Daoy (cell line): ENCODE measurements around the gene EML6. TPM values are rescaled to one million over a fixed set of nuclear protein-coding genes. Genes with fewer than 3 reads are reported as not detected.

ENCODE experiments used
- DNase-seq: peaks from one replicate; pipeline ENCODE4 v3.0.0-alpha.2; 2015; ENCODE audit warnings: low read depth
- total RNA-seq: library from RNA; depleted of rRNA; stranded (reverse); fragments of >200 nt; shearing (Covaris generic); gene quantifications from 2 replicates; pipeline ENCODE4 v1.2.3, GENCODE V29; 2014

Gene EML6
- total RNA-seq, 1 experiment from 2014 or later: 1.0 TPM

DNA sequence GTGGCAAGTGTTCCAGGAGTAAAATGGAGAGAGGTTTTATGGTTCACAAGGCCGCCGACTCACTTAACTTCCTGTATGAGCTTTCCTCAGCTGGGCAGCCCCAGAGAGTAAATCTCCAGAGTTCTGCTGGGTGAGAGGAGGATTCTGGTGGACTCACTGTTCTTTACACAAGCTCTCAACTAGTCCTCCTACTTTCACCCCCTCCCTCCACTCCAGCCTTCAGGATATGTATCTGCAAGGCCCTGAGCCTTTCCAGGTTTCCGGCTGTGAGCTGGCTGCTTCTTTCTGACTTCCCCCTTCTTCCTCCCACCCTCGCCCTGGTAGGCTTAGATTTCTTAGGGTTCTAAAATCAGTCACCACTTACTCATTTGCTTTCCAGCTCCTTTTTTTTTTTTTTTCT, 34.0 kb downstream of the EML6 start:
- DNase-seq: peak; percentile 75

- no peak for DNase-seq
Measured at GRCh38 chr2:54758951-54759350, 35.5 kb downstream of the EML6 start.

- DNase-seq: no peak
Measured at GRCh38 chr2:54760310-54760709, 36.8 kb downstream of the EML6 start.

- DNase-seq: peak; percentile 51
Measured at GRCh38 chr2:54763636-54764291, 40.3 kb downstream of the EML6 start.

- peak; percentile 30 for DNase-seq
Measured at GRCh38 chr2:54767921-54768320, 44.5 kb downstream of the EML6 start.

DNA sequence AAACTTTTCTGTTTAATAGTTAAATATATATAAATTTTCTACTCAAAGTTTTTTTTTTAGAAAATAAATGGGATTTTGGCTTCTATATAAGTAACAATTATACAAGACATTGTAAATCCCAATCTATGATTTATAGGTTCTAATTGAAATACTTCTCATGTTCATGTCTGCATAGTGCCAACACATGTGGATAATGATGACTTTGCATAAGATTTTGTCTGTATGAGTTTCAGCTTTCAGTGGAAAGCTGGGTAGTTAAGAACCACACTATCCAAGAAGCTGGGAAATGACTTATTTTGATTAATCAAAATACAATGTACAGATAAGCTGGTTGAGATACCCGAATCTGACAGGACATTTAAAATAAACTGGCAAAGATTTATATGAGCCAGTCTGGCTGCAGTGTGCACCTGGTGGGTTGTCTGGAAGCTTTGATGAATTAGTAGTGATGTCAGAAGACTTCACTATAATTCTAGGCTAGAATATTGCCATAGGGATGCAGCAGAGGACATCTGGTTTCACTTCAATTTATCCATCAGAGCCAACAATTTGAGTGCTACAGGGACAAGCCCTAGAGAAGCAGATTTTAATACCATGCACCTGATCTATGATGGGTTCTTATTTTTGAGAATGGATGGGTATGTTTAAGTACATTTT, 45.4 kb downstream of the EML6 start:
- DNase-seq: no peak

DNA sequence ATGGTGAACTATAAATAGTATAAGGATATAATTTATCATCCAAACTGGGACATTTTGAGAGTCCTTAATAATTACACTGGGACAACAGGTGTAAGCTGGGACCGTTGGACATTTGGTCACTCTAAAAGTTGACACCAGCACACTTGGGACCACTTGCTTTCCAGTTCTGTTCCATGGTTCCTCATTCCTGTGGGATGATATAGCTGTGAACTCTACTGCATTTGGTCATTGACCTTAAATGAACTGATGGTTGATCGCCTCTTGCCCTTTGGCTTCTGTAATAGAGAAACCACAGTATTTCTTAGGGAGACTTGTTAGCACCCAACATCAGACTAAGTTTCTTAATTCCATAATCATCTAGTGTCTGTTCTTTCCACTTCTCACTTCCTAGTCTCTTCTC, 46.7 kb downstream of the EML6 start:
- no peak for DNase-seq

DNA sequence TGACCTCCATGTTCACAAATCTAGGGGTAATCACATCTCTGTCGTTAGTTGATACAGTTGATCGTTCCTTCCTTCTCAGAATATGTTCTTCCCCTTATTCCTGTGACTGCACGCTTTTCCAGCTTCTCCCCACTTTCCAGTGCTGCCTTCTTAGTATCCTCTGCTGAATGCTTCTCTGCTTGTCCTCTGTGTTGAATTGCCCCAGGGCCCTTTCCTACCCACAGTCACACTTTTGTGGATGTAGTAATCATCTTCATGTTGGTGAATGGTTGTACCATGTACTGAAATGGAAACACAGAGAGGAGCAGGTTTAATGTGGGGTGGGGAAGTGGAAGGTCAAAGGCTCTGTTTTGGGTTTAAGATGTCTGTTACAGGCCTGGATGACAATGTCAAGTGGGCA, 47.2 kb downstream of the EML6 start:
- no peak for DNase-seq

DNA sequence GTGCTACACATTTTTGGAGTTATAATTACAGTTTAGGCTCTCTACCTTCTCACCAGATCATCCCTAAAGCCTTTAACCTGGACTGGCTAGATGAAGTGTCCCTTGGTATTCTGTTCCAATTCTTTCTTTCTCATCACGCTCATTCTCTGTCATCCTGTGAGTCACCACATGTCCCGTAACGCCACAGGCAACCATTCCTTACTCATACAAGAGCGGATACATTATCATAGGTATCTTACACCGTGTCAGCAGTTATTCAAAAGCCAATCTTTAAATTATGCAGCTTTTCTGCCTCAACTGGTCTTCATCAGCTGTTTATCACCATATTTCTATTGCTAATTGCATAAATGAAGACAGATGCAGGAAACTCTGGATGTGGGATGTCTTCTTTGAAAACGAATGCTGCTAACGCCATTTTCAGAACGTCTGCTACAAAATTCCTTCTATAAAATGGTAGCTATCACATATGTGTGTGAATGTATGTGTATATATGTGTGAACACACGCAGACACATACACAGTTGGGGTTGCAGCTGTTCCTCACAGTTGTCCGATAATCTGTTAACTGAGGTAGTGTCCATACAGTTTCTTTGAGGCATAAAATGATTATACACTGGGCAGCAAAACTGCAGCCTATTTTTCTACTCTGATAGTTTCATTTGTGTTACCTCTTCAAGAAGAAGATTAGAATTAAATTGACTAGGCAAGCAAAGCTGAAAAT, 47.9 kb downstream of the EML6 start:
- DNase-seq: peak; percentile 71

- peak; percentile 51 for DNase-seq
Measured at GRCh38 chr2:54772110-54772509, 48.6 kb downstream of the EML6 start.

GRCh38 chr2:54772531-54772930, 49.1 kb downstream of the EML6 start:
- DNase-seq: peak; percentile 64

- DNase-seq: no peak
Measured at GRCh38 chr2:54773233-54773632, 49.8 kb downstream of the EML6 start.

DNA sequence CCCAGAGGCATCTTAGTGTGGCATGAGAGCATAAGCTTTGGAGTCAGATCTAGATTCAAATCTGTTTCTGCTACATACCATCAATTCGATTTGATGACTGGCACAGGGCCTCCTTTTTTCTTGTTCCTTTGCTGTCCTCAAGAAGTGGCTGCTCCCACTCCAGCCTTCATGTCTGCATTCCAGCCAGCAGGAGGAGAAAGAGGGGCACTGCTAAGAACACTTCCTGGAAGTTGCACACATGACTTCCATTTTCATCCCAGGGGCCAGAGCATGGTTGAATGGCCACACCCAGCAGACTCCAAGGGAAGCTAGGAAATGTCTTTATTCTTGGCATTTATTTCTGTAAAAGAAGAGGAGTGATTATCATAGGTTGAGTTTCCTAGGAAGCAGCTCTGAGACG, 50.4 kb downstream of the EML6 start:
- DNase-seq: no peak

GRCh38 chr2:54775710-54776109, 52.2 kb downstream of the EML6 start:
- DNase-seq: no peak

GRCh38 chr2:54776494-54776893, 53.0 kb downstream of the EML6 start:
- DNase-seq: no peak

DNA sequence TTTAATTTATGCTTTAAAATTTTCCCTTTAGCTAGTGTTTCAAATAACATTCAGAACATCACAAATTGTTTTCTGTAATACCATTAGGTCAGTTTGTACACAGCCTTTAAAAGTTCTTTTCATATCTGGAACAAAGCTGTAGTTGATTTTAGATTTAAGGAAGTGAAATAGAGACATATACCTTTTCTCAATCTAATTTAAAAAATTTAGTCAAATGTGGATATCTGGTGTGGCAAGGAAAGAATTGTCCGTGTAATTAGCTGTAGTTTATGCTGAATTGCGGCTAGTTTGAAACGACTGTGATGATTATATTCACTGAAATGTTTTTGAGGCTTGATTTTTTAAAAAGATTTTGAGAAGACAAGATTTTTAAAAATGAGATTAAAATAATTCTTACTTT, 59.9 kb downstream of the EML6 start:
- DNase-seq: no peak

- no peak for DNase-seq
Measured at GRCh38 chr2:54787270-54787669, 63.8 kb downstream of the EML6 start.

DNA sequence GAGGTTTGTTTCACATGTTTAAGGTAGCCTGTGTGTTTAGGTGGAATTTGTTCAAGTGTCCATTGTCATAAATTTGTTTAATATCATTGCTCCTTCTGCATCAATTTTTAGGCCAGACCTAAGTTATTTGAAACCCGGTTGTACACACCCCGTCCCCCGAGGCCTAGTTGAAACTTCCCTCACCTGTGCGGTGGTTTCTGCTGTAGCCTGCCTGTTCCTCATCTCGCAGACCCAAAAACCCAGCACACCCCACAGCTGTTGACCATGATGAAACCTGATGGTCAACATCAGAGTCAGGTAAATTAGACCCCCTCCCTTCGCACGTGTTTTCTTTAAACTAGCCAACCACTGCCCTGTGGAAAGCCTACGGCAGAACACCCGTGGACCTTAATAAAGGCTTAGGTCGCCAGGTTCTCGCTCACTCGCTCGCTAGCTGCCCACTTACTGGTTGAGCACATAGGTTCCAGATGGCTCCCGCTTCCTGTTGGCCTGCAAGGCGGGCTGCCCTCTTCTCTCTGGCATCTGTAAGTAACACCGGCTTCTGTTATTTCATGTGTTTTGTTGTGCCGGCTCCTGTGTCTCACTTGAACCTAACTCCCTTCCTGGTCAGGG, 64.4 kb downstream of the EML6 start:
- DNase-seq: no peak

GRCh38 chr2:54789878-54790277, 66.4 kb downstream of the EML6 start:
- DNase-seq: no peak

DNA sequence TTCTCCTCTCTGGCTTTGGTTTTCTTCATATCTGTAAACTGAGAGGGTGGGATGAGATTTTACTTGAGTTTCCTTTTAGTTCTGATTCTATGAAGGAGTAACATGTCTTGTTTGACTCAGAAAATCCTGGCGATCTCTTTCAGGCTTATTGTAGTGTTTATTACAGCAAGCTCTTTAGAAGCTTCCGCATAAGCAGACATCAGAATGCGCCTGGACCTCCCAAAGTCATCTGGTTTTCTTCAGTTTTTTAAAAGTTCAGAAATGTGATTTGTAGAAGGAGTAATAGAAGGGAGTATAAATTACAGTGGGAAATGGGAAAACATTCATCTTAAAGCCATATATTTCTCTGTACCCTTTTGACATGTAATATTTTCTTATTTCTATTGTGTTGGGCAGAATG, 68.4 kb downstream of the EML6 start:
- no peak for DNase-seq

GRCh38 chr2:54797307-54797706, 73.8 kb downstream of the EML6 start:
- DNase-seq: no peak

DNA sequence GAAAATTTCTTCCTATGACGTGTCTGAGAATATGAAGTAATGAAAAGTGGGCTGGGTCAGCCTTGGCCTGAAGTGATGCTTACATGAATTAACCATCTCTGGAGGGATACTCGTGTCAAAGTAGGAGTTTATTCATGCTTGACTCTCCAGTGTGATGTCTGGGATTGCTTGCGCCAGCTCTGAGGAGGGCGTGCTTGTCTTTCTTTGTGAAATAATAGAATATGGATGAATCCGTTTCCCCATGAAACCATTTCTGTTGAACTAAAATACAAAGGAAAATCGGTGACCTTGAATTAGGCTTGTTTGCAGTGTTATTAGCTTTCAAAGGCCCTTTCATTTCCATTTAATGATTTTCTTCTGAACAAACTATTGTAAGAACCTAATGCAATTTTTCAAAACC, 77.9 kb downstream of the EML6 start:
- no peak for DNase-seq
